ENCODE results near the gene EXOC3L4.

EXOC3L4 gene

DNA sequence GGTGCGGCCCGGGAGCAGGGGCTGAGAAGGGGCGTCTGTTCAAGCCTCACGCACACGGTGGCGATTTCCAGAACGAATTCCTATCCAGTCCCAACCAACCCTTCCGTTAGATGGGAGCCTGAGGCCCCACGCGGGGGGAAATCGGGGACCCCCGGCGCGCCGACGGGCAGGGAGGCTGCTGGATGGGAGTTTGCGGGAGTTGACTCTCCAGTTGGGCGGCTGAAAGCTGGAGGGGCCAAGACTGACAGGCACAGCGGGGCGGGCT lies 9.8 kb downstream of the EXOC3L4 start:
- H3K4me3 ChIP-seq (ENCODE audit: low read depth, low read length): no peak overlapping the region
- no peak for TF ChIP-seq CTCF (IDR thresholded peaks at IDR 0.05; ENCODE audit: borderline replicate concordance, insufficient read depth, low read depth, low read length)

DNA sequence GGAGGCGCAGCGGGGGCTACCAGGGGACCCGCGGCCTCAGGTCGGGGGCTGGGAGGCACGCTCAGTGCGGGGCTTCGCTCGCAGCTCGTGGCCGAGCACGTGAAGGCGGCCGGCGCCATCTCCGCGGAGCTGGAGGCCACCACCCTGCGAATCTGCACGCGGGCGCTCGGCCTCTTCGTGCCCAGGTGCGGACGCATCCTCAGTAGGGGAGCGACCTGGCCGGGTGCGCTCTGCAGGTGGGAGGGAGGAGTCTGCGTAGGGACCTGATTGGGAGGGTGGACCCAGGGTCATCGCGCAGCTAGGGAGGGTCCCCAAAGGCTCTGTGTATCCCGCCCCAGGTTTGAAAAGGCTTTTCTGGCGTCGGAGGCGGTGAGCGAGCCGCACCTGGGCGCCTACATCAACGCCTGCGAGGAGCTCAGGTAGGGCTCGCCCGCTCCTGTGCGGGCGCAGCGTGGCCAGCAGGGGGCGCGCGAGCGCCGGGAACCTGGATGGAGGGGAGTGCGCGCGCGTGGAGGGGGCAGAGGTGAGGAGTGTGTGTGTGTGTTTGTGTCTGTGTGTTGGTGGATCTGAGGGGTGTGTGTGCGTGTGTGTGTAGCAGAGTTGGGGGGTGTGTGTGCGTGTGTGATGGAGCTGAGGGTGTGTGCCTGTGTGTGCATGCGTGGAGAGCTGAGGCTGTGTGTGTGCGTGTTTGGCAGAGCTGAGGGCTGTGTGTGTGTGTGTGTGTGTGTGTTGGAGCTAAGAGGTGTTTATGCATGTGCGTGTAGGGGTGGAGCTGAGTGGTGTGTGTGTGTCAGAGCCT lies 10.3 kb downstream of the EXOC3L4 start:
- peak; percentile 99 for TF ChIP-seq CTCF (IDR thresholded peaks at IDR 0.05; ENCODE audit: borderline replicate concordance, insufficient read depth, low read depth, low read length)
- no peak overlapping the region for H3K4me3 ChIP-seq (ENCODE audit: low read depth, low read length)

- TF ChIP-seq CTCF (IDR thresholded peaks at IDR 0.05; ENCODE audit: borderline replicate concordance, insufficient read depth, low read depth, low read length): peak; percentile 30; the same call in 1 of the 2 replicates
- H3K4me3 ChIP-seq (ENCODE audit: low read depth, low read length): no peak overlapping the region
Observed at GRCh38 chr14:103105580-103106150, 11.1 kb downstream of the EXOC3L4 start.

DNA sequence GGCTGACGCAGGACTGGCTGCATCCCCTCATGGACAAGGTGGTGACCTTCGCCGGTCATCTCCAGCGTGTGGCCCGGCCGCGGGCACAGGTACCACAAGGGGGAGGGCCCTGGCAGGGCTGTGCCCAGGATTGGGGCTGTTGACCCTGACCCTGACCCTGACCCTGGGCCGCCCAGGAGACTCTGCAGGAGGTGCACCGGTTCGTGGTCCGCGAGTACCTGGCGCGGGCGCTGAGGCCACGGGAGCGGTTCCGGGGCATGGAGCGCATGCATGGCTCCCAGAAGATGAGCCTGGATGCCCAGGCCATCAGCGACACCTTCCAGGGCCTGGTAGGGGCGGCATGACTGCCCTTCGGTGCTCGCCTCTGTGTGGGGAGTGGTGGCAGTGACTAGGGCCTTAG lies 12.9 kb downstream of the EXOC3L4 start:
- TF ChIP-seq CTCF (IDR thresholded peaks at IDR 0.05; ENCODE audit: borderline replicate concordance, insufficient read depth, low read depth, low read length): no peak
- no peak overlapping the region for H3K4me3 ChIP-seq (ENCODE audit: low read depth, low read length)

GRCh38 chr14:103107941-103108748 lies 13.6 kb downstream of the EXOC3L4 start:
- H3K4me3 ChIP-seq (ENCODE audit: low read depth, low read length): no peak overlapping the region
- TF ChIP-seq CTCF (IDR thresholded peaks at IDR 0.05; ENCODE audit: borderline replicate concordance, insufficient read depth, low read depth, low read length): no peak

GRCh38 chr14:103108749-103109207 lies 14.3 kb downstream of the EXOC3L4 start:
- TF ChIP-seq CTCF (IDR thresholded peaks at IDR 0.05; ENCODE audit: borderline replicate concordance, insufficient read depth, low read depth, low read length): no peak
- no peak overlapping the region for H3K4me3 ChIP-seq (ENCODE audit: low read depth, low read length)
